B cell (primary cell): ENCODE data around the gene HIF3A.

Experiments
- CTCF ChIP-seq: fragments of 200-600 bp; IDR thresholded peaks from one replicate; pipeline ENCODE4 v1.8.0; 2022; ENCODE audit warnings: antibody characterized with exemption, mild to moderate bottlenecking
- EZH2 ChIP-seq: IDR thresholded peaks from 2 replicates; pipeline ENCODE4 v1.6.1; 2012; ENCODE audit warnings: borderline replicate concordance, low read depth, mild to moderate bottlenecking, moderate library complexity, low read length; ENCODE audit not compliant: insufficient read depth, poor library complexity, severe bottlenecking

DNA sequence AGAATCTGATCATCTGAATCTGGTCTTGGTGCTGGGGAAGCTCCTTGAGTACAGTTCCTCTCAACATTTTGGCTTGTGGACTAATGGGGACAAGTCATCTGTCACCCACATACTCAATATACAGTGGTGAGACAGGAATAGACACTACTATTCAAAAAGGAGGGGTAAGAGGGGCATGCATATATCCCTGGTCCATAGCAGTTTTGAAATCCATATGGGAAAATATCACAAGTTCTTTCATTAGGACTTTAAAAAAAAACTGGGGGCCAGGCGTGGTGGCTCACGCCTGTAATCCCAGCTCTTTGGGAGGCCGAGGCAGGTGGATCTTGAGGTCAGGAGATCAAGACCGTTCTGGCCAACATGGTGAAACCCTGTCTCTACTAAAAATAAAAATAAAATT lies 29.8 kb downstream of the HIF3A start:
- TF ChIP-seq CTCF (no peak), EZH2 (no peak)
